Right lobe of liver (tissue), 6 donors: ENCODE data around the gene CORO6. TPM values are rescaled to one million over a fixed set of nuclear protein-coding genes. Genes with fewer than 3 reads are reported as not detected.

Experiments used
- ATAC-seq, 4 donors: fragments of 200-7000 bp; cut with Tn5 transposase; one replicate each; pipeline ENCODE4 v1.9.1; 2020; ENCODE audit warnings: mild to moderate bottlenecking in 4 of 4, moderate library complexity in 4 of 4
- DNase-seq, 3 donors: peaks; one replicate each; pipeline ENCODE4 v3.0.0-alpha.2; 2020
- H3K27ac ChIP-seq, 3 donors: fragments of 200-600 bp; one replicate each; pipeline ENCODE4 v1.8.0; 2022
- H3K27me3 ChIP-seq, 2 donors: fragments of 200-600 bp; one replicate each; pipeline ENCODE4 v1.8.0; 2022
- H3K36me3 ChIP-seq, 4 donors: fragments of 200-600 bp; sonication (generic) in 1 of 4; one replicate each; pipeline versions ENCODE4 v1.5.1 to v1.8.0; 2017 to 2022; ENCODE audit warnings: control low read depth in 1 of 4
- H3K4me1 ChIP-seq, 4 donors: fragments of 200-600 bp; sonication (generic) in 1 of 4; one replicate each; pipeline versions ENCODE4 v1.5.1 to v1.8.0; 2017 to 2022; ENCODE audit warnings: control low read depth in 1 of 4
- H3K4me3 ChIP-seq, 3 donors: fragments of 200-600 bp; one replicate each; pipeline ENCODE4 v1.8.0; 2022
- H3K9me3 ChIP-seq, 4 donors: fragments of 200-600 bp; sonication (generic) in 1 of 4; one replicate each; pipeline versions ENCODE4 v1.5.1 to v1.8.0; 2017 to 2022; ENCODE audit warnings: control low read depth in 1 of 4
- POLR2A ChIP-seq: fragments of 450-650 bp; IDR thresholded peaks from one replicate; pipeline ENCODE4 v1.6.1; 2017; ENCODE audit warnings: antibody characterized with exemption, mild to moderate bottlenecking
- WGBS: methylation state at CpG from one replicate; pipeline ENCODE4 v1.1.6; 2018; ENCODE audit warnings: low coverage, low lambda C conversion rate; ENCODE audit not compliant: insufficient coverage; ENCODE audit errors: missing lambda C conversion rate; 5-methylcytosine and 5-hydroxymethylcytosine counted together
- intact Hi-C, 2 donors: fragments of 100-400 bp; cut with DNase I; formaldehyde crosslinking; loops; one replicate each; pipeline versions ENCODE4 v1.11.2 to v1.14.1; 2022
- total RNA-seq, 6 experiments: library from RNA; depleted of rRNA in 2 of 6; stranded (reverse); fragments of >200 nt in 2 of 6; fragmentation: NEBNext Ultra II Directional in 3 of 6; extraction: Animal tissue kit (Norgen Biotek cat#: 25700) in 3 of 6; gene quantifications; one replicate each; pipeline versions ENCODE4 v1.1.0 to v1.2.4, GENCODE V29; 2016 to 2023
- TF ChIP-seq, protein P1 (sequence below), 4 donors: fragments of 200-600 bp in 3 of 4; fragments of 450-650 bp in 1 of 4; IDR thresholded peaks; one replicate each; pipeline versions ENCODE4 v1.5.1 to v1.8.0; 2016 to 2022; ENCODE audit warnings: antibody characterized with exemption in 4 of 4, mild to moderate bottlenecking in 2 of 4
- donor health status: DM: no; HTN: yes; CAD: no.
- donor health status: DM: no; HTN: no; CAD: no.
- donor health status: DM: no; HTN: no; CAD: no.
- donor health status: DM: no; HTN: yes; CAD: no.
- donor health status: DM: no; HTN: yes; CAD: no.

CORO6 gene
- total RNA-seq, 6 experiments from 2014 or later, result 0.37 to 5.1 (median 0.81) TPM

DNA sequence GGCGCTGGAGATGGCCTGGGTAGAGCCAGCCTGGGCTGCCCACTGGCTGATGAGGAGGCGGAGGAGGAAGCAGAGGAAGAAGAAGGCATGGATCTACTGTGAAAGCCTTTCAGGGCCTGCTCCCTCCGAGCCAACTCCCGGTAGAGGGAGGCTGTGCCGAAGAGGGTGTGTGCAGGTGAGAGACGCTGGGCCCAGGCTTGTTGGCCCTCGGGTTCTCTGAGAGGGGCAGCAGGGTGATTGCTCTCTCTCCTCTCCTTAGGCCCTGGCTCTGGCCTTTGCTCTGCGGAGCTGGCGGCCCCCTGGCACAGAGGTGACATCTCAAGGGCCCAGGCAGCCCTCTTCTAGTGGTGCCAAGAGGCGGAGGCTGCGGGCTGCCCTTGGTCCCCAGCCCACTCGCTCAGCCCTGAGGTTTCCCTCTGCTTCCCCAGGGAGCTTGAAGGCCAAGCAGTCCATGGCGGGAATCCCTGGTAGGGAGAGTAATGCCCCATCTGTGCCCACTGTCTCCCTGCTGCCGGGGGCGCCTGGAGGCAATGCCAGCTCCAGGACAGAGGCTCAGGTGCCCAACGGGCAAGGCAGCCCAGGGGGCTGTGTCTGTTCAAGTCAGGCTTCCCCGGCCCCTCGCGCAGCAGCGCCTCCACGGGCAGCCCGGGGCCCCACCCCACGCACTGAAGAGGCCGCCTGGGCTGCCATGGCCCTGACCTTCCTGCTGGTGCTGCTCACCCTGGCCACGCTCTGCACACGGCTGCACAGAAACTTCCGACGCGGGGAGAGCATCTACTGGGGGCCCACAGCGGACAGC lies 50.6 kb downstream of the CORO6 start:
- ATAC-seq (peak; percentile 5 to 37 (median 29)), DNase-seq (peak; percentile 33 to 60 (median 51))
- intact Hi-C loops, result no loop called here
- Histone ChIP-seq H3K27me3 (no peaks in the 10 kb centered on the region), H3K4me3 (peak overlapping the region in 2 of 3 donors; percentile 42 to 52), H3K4me1 (peaks cover 0 to 36% (median 15%) of the 10 kb centered on the region in 4 donors), H3K9me3 (no peaks in the 10 kb centered on the region), H3K27ac (peak overlapping the region in 2 of 3 donors; percentile 39 to 40), H3K36me3 (peaks cover 0 to 13% (median 0%) of the 10 kb centered on the region in 4 donors)
- TF ChIP-seq, protein P1, sequence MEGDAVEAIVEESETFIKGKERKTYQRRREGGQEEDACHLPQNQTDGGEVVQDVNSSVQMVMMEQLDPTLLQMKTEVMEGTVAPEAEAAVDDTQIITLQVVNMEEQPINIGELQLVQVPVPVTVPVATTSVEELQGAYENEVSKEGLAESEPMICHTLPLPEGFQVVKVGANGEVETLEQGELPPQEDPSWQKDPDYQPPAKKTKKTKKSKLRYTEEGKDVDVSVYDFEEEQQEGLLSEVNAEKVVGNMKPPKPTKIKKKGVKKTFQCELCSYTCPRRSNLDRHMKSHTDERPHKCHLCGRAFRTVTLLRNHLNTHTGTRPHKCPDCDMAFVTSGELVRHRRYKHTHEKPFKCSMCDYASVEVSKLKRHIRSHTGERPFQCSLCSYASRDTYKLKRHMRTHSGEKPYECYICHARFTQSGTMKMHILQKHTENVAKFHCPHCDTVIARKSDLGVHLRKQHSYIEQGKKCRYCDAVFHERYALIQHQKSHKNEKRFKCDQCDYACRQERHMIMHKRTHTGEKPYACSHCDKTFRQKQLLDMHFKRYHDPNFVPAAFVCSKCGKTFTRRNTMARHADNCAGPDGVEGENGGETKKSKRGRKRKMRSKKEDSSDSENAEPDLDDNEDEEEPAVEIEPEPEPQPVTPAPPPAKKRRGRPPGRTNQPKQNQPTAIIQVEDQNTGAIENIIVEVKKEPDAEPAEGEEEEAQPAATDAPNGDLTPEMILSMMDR (IDR thresholded peaks at IDR 0.05), result no peak
- no peak for TF ChIP-seq POLR2A
- WGBS, result 76% methylated on average over 6 of the region's 30 CpGs

DNA sequence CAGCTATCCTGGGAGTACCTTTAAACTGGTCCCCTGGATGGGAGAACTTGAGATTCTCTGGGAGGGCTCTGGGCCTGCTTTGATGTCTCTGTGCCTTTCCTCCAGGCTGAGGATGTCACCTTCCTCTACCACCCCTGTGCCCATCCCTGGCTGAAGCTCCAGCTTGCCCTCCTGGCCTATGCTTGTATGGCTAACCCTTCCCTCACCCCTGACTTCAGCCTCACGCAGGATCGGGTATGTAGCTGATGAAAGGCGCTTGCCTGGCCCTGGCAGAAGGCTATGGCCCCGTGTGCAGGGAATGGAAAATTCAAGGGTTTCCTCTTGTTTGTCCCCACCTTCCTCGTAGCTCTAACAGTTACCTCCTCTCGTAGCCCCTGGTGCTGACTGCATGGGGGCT lies 51.2 kb downstream of the CORO6 start:
- WGBS, result 95% methylated on average over 3 of the region's 6 CpGs
- H3K9me3 ChIP-seq, result no peaks in the 10 kb centered on the region
- peaks cover 0 to 10% (median 0%) of the 10 kb centered on the region in 4 donors for H3K36me3 ChIP-seq
- no peak for TF ChIP-seq POLR2A
- TF ChIP-seq, protein P1 (IDR thresholded peaks at IDR 0.05), result no peak
- H3K27ac ChIP-seq, result no peak overlapping the region
- H3K27me3 ChIP-seq, result no peaks in the 10 kb centered on the region
- no peak overlapping the region for H3K4me3 ChIP-seq
- DNase-seq, result no peak
- peaks cover 0 to 36% (median 15%) of the 10 kb centered on the region in 4 donors for H3K4me1 ChIP-seq
- intact Hi-C loops, result no loop called here
- no peak for ATAC-seq

DNA sequence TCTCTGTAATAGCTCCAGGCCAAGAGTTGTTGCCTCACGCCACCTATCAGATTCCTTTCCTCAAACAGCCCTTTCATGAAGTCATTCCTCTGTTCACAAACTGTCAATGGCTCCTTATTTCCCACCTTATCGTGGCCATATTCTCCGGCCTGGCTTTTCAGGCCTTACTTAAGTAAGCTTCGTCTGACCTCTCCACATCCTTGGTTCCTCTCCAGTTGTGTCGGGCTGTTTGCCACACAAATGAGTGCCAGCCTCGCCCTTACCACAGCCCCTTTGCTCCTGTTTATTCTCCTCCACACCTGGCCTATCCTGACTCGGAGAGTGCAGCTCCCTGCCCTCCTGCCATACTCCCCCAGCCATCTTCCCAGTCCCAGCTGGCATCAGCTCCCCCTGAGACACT lies 52.2 kb downstream of the CORO6 start:
- Histone ChIP-seq H3K4me3 (no peak overlapping the region), H3K4me1 (peaks cover 0 to 36% (median 16%) of the 10 kb centered on the region in 4 donors), H3K36me3 (peaks cover 0 to under 1% (median 0%) of the 10 kb centered on the region in 4 donors), H3K9me3 (no peaks in the 10 kb centered on the region), H3K27me3 (no peaks in the 10 kb centered on the region), H3K27ac (no peak overlapping the region)
- intact Hi-C loops, result no loop called here
- no peak for TF ChIP-seq POLR2A
- TF ChIP-seq, protein P1 (IDR thresholded peaks at IDR 0.05), result no peak
- WGBS, result 91% methylated on average over 6 of the region's 7 CpGs
- ATAC-seq, result no peak
- DNase-seq, result no peak

DNA sequence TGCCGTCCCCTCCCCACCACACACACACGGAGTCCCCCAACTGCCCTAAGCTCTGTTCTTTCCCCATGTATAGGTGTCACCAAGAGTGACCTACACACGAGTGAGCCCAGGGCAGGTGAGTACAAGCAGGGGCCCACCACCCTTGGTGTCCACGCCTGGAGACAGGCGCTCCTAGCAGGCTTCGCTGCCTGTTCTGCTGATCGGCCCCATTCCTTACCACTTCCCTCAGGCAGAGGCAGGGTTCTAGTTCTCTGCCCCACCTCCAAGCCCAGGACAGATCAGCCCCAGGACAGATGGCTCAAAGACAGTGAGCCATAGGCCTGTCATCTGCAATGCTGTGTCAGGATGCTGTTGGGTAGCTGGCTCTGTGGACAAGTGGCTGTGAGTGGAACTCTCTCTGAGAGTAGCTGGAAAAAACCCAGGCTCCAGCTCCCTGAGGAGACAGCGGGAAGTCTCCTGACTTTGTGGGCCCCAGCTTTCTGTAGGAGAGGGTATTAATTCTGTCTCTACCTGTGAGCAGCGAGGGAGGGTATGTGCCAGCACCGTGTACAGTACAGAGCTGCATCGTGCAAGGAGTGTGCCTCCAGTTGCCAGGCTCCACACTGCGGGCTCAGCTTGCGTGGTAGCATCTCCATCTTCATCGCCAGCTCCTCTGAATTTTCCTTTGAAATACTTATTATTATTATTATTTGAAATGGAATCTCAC lies 53.3 kb downstream of the CORO6 start:
- TF ChIP-seq POLR2A, result no peak
- TF ChIP-seq, protein P1 (IDR thresholded peaks at IDR 0.05), result no peak
- 33% methylated on average over 3 of the region's 14 CpGs for WGBS
- DNase-seq, result peak in 2 of 3 donors; percentile 28 to 36
- no peak for ATAC-seq
- peak overlapping the region; percentile 60 to 83 (median 71) for H3K4me3 ChIP-seq
- intact Hi-C loops, result no loop called here
- H3K4me1 ChIP-seq, result peaks cover 0 to 33% (median 16%) of the 10 kb centered on the region in 4 donors
- peak overlapping the region; percentile 17 to 41 (median 36) for H3K27ac ChIP-seq
- no peaks in the 10 kb centered on the region for H3K36me3 ChIP-seq
- H3K27me3 ChIP-seq, result no peaks in the 10 kb centered on the region
- no peaks in the 10 kb centered on the region for H3K9me3 ChIP-seq
